ENCODE data around the gene SACM1L.

DNA sequence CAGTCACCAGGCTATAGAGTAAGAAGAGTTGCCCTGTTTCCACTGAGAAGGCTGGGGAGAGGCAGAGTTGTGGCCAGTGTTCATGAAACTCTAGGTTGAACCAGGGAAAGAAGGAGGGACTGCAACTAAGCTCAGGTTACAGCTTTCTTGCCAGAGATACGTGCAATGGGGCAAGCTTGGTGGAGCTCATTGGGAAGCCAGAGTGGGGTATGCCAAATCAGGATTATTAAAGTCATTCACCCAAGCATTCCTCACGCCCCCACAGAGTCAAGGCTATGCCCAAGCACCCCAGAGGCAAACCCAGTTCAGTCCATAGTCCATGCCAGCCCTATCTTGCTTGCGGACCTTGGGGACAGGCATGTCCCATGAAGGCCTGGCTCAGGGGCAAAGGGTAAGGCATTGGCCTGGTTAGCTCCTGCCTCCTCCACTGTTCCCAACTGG lies 89.6 kb downstream of the SACM1L start:
- TF ChIP-seq POLR2AphosphoS5 (IDR thresholded peaks at IDR 0.05; ENCODE audit: low read depth, low read length), result no peak
- no peak for TF ChIP-seq TAF1 (IDR thresholded peaks at IDR 0.05; ENCODE audit: borderline replicate concordance, insufficient read depth, low read length)
- no peak for TF ChIP-seq FOXP2 (optimal IDR thresholded peaks at IDR 0.05; ENCODE audit: borderline replicate concordance, extremely low read depth, extremely low read length, insufficient read depth)

Measured in PFSK-1 (cell line).